Endothelial cell of umbilical vein (primary cell): ENCODE measurements around the gene ZNF17. TPM values are rescaled to one million over a fixed set of nuclear protein-coding genes. Genes with fewer than 3 reads are reported as not detected.

Experiments
- BruUV-seq: library from RNA; stranded (reverse); fragments of 400-500 nt; replicated peaks from 2 replicates; lab custom pipeline; 2021; lab: Mats Ljungman, UMichigan
- CTCF ChIA-PET: fragments of 300-600, 350-600 bp; sonication (Branson Sonifier 250); formaldehyde crosslinking; loops from one replicate; lab custom pipeline; 2021; ENCODE audit warnings: antibody characterized with exemption, inconsistent platforms; lab: Charles Lee
- POLR2A ChIA-PET: fragments of 300-600, 350-600 bp; sonication (Branson Sonifier 250); formaldehyde crosslinking; loops from one replicate; lab custom pipeline; 2021; ENCODE audit warnings: antibody characterized with exemption, inconsistent platforms; lab: Charles Lee
- DNase-seq: peaks from one replicate; pipeline ENCODE4 v3.0.0-alpha.2; 2011; ENCODE audit warnings: low read depth, low spot score
- FAIRE-seq: peaks from 2 replicates; lab custom pipeline; 2011; peaks lifted over from hg19 to GRCh38; lab: Jason Lieb, UNC
- H2AFZ ChIP-seq: 2 replicates; pipeline ENCODE4 v1.6.0; 2012; ENCODE audit warnings: low read depth, low read length, control low read depth, inconsistent platforms
- H3K27ac ChIP-seq: 2 replicates; pipeline ENCODE4 v1.5.1; 2011; ENCODE audit warnings: low read depth, mild to moderate bottlenecking, control low read depth, low read length, moderate library complexity; ENCODE audit not compliant: insufficient read depth
- H3K27me3 ChIP-seq, 2 experiments: 2 replicates each; pipeline versions ENCODE4 v1.6.0 to v1.6.1; 2011; ENCODE audit warnings: low read length in 2 of 2, mixed read lengths in 1 of 2; ENCODE audit not compliant: control insufficient read depth in 2 of 2, insufficient read depth in 2 of 2
- H3K36me3 ChIP-seq, 2 experiments: 2 replicates in 1 of 2; 3 replicates in 1 of 2; pipeline ENCODE4 v1.5.1; 2011; ENCODE audit warnings: low read length in 2 of 2, mild to moderate bottlenecking in 1 of 2, moderate library complexity in 1 of 2; ENCODE audit not compliant: control insufficient read depth in 2 of 2, insufficient read depth in 2 of 2; ENCODE audit errors: extremely low read depth in 1 of 2
- H3K4me1 ChIP-seq: 3 replicates; pipeline ENCODE4 v1.5.1; 2011; ENCODE audit warnings: mild to moderate bottlenecking, low read length; ENCODE audit not compliant: control insufficient read depth, insufficient read depth; ENCODE audit errors: extremely low read depth
- H3K4me2 ChIP-seq: 2 replicates; pipeline ENCODE4 v1.6.1; 2011; ENCODE audit warnings: low read length, control low read depth, mixed read lengths; ENCODE audit not compliant: insufficient read depth
- H3K4me3 ChIP-seq, 3 experiments: fragments of 200-600 bp in 1 of 3; sonication (generic), shearing (Covaris generic) in 1 of 3; replicated peaks in 1 of 3; 2 replicates each; pipeline ENCODE4 v1.5.1; 2011 to 2016; ENCODE audit warnings: control low read depth in 3 of 3, low read length in 3 of 3, mild to moderate bottlenecking in 2 of 3, inconsistent platforms in 1 of 3, low read depth in 1 of 3, moderate library complexity in 1 of 3; ENCODE audit not compliant: insufficient read depth in 1 of 3
- H3K79me2 ChIP-seq: 2 replicates; pipeline ENCODE4 v1.6.0; 2012; ENCODE audit warnings: low read length, inconsistent platforms; ENCODE audit not compliant: control insufficient read depth, insufficient read depth
- H3K9ac ChIP-seq: replicated peaks from 2 replicates; pipeline ENCODE3; 2011; ENCODE audit warnings: low read length, control low read depth; ENCODE audit not compliant: insufficient read depth; ENCODE audit errors: extremely low read depth
- H3K9me1 ChIP-seq: replicated peaks from 3 replicates; pipeline ENCODE4 v1.6.0; 2011; ENCODE audit warnings: mild to moderate bottlenecking, low read length; ENCODE audit not compliant: control insufficient read depth, insufficient read depth; ENCODE audit errors: extremely low read depth
- H3K9me3 ChIP-seq: replicated peaks from 2 replicates; pipeline ENCODE4 v1.5.1; 2012; ENCODE audit warnings: low read length, inconsistent platforms; ENCODE audit not compliant: control insufficient read depth, insufficient read depth
- H4K20me1 ChIP-seq: replicated peaks from 2 replicates; pipeline ENCODE3; 2011; ENCODE audit warnings: mild to moderate bottlenecking, low read length; ENCODE audit not compliant: control insufficient read depth, insufficient read depth; ENCODE audit errors: extremely low read depth
- EZH2 ChIP-seq: IDR thresholded peaks from 2 replicates; pipeline ENCODE4 v1.6.1; 2012; ENCODE audit warnings: borderline replicate concordance, low read depth, mild to moderate bottlenecking, moderate library complexity, low read length, inconsistent platforms; ENCODE audit not compliant: severe bottlenecking
- FOS ChIP-seq: IDR thresholded peaks from 2 replicates; pipeline ENCODE4 v1.6.1; 2011; ENCODE audit warnings: mild to moderate bottlenecking, low read length, moderate library complexity, borderline replicate concordance; ENCODE audit not compliant: insufficient read depth
- GATA2 ChIP-seq: IDR thresholded peaks from 2 replicates; pipeline ENCODE4 v1.7.0; 2011; ENCODE audit warnings: low read depth, mild to moderate bottlenecking, moderate library complexity, mixed read lengths, low read length; ENCODE audit not compliant: insufficient read length, insufficient read depth
- JUN ChIP-seq: IDR thresholded peaks from 2 replicates; pipeline ENCODE4 v1.6.1; 2011; ENCODE audit warnings: borderline replicate concordance, low read depth; ENCODE audit not compliant: insufficient read length, insufficient read depth
- MYC ChIP-seq: IDR thresholded peaks from one replicate; pipeline ENCODE4 v1.6.1; 2011; ENCODE audit warnings: mild to moderate bottlenecking, low read depth, low read length
- POLR2A ChIP-seq: IDR thresholded peaks from 2 replicates; pipeline ENCODE4 v1.6.1; 2012; ENCODE audit warnings: low read depth, mild to moderate bottlenecking, control low read depth, low read length
- POLR2AphosphoS5 ChIP-seq: IDR thresholded peaks from 2 replicates; pipeline ENCODE4 v1.6.1; 2012; ENCODE audit warnings: low read depth, mild to moderate bottlenecking, control low read depth, low read length, moderate library complexity; ENCODE audit not compliant: insufficient read depth
- dilution Hi-C: fragments of 300-500 bp; cut with MboI; formaldehyde crosslinking; loops from one replicate; pipeline ENCODE4 v1.15.0; 2019; ENCODE audit warnings: low sequenced_read_pairs; ENCODE audit not compliant: extremely low pct_ligation_motif_present
- intact Hi-C: fragments of 100-400 bp; cut with micrococcal nuclease; formaldehyde crosslinking; loops from one replicate; pipeline ENCODE4 v1.10.0; 2022
- polyA plus RNA-seq, 4 experiments: library from polyadenylated mRNA; depleted of rRNA in 3 of 4; stranded (reverse) in 3 of 4; unstranded in 1 of 4; fragments of >200 nt; gene quantifications; 2 replicates each; pipeline versions ENCODE4 v1.2.1 to v1.2.3, GENCODE V29; 2011 to 2012; ENCODE audit warnings: missing spikeins in 1 of 4
- total RNA-seq: library from RNA; stranded (reverse); gene quantifications from 2 replicates; pipeline ENCODE4 v1.2.3, GENCODE V29; 2021
- TF ChIP-seq, protein P1 (sequence below), 2 donors: IDR thresholded peaks; 1 replicate in 1 of 2; 2 replicates in 1 of 2; pipeline ENCODE4 v1.5.1; 2011; ENCODE audit warnings: low read length in 2 of 2, mild to moderate bottlenecking in 2 of 2, moderate library complexity in 2 of 2, control low read depth in 1 of 2, inconsistent platforms in 1 of 2, low read depth in 1 of 2; ENCODE audit not compliant: insufficient read depth in 1 of 2; ENCODE audit errors: extremely low read depth in 1 of 2
- TF ChIP-seq, protein P2 (sequence below): IDR thresholded peaks from 2 replicates; pipeline ENCODE4 v1.6.1; 2011; ENCODE audit not compliant: insufficient read depth, insufficient read length

The ZNF17 gene
- total and polyA plus RNA-seq, 2 donors (not counting 3 experiments of a cell fraction or from before 2014, with no cell fraction given), result 2.4 to 6.4 TPM

- ChIA-PET POLR2A (no interaction called here), CTCF (no interaction called here)
- peaks cover 0 to 11% of the 10 kb centered on the region in 2 experiments for H3K36me3 ChIP-seq
- H3K4me1 ChIP-seq, result peaks cover 10% of the 10 kb centered on the region
- DNase-seq, result no peak
- H3K27me3 ChIP-seq, result no peaks in the 10 kb centered on the region
- H3K9me3 ChIP-seq, result no peaks in the 10 kb centered on the region
- no peaks in the 10 kb centered on the region for H4K20me1 ChIP-seq
- H3K9me1 ChIP-seq, result no peaks in the 10 kb centered on the region
- dilution Hi-C loops (no loop called here), intact Hi-C loops (no loop called here)
- H3K9ac ChIP-seq, result no peak overlapping the region
- H3K4me3 ChIP-seq, result no peak overlapping the region
- H3K27ac ChIP-seq, result no peak overlapping the region
- no TSS peak for BruUV-seq
- peaks cover 17% of the 10 kb centered on the region for H3K79me2 ChIP-seq
- no peak overlapping the region for H3K4me2 ChIP-seq
- TF ChIP-seq, protein P1, sequence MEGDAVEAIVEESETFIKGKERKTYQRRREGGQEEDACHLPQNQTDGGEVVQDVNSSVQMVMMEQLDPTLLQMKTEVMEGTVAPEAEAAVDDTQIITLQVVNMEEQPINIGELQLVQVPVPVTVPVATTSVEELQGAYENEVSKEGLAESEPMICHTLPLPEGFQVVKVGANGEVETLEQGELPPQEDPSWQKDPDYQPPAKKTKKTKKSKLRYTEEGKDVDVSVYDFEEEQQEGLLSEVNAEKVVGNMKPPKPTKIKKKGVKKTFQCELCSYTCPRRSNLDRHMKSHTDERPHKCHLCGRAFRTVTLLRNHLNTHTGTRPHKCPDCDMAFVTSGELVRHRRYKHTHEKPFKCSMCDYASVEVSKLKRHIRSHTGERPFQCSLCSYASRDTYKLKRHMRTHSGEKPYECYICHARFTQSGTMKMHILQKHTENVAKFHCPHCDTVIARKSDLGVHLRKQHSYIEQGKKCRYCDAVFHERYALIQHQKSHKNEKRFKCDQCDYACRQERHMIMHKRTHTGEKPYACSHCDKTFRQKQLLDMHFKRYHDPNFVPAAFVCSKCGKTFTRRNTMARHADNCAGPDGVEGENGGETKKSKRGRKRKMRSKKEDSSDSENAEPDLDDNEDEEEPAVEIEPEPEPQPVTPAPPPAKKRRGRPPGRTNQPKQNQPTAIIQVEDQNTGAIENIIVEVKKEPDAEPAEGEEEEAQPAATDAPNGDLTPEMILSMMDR (IDR thresholded peaks at IDR 0.05; ENCODE audit: extremely low read depth in 1 of 2, insufficient read depth in 1 of 2, low read depth in 1 of 2, low read length in 2 of 2), result no peak
- FAIRE-seq, result no peak
- no peak overlapping the region for H2AFZ ChIP-seq
Observed at GRCh38 chr19:57438925-57439324, 28.0 kb downstream of the ZNF17 start.

- intact Hi-C loops (no loop called here), dilution Hi-C loops (no loop called here)
- no peak overlapping the region for H3K4me2 ChIP-seq
- no peak overlapping the region for H3K9ac ChIP-seq
- no peak overlapping the region for H3K27ac ChIP-seq
- TF ChIP-seq FOS (no peak), EZH2 (no peak), GATA2 (no peak), JUN (no peak), MYC (no peak), POLR2A (no peak), POLR2AphosphoS5 (no peak)
- TF ChIP-seq, protein P1 (IDR thresholded peaks at IDR 0.05; ENCODE audit: extremely low read depth in 1 of 2, insufficient read depth in 1 of 2, low read depth in 1 of 2, low read length in 2 of 2), result no peak
- TF ChIP-seq, protein P2, sequence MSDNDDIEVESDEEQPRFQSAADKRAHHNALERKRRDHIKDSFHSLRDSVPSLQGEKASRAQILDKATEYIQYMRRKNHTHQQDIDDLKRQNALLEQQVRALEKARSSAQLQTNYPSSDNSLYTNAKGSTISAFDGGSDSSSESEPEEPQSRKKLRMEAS, result no peak
- H2AFZ ChIP-seq, result no peak overlapping the region
- ChIA-PET CTCF (no interaction called here), POLR2A (no interaction called here)
- no peak for FAIRE-seq
- H4K20me1 ChIP-seq, result no peaks in the 10 kb centered on the region
- peaks cover 3% of the 10 kb centered on the region for H3K79me2 ChIP-seq
- peaks cover 2 to 12% of the 10 kb centered on the region in 2 experiments for H3K36me3 ChIP-seq
- H3K27me3 ChIP-seq, result no peaks in the 10 kb centered on the region
- no peak overlapping the region for H3K4me3 ChIP-seq
- no TSS peak for BruUV-seq
- H3K9me1 ChIP-seq, result no peaks in the 10 kb centered on the region
- H3K9me3 ChIP-seq, result peaks cover 13% of the 10 kb centered on the region
- no peak for DNase-seq
- no peaks in the 10 kb centered on the region for H3K4me1 ChIP-seq
Observed at GRCh38 chr19:57441979-57442752, 31.2 kb downstream of the ZNF17 start.
